Stimulated activated CD4-positive, alpha-beta T cell treated with anti-CD3 and anti-CD28 coated beads, TNF-alpha, amount 100 ng/mL, for 24 hours (primary cell): ENCODE data around the gene NEAT1.

ENCODE experiments used
- DNase-seq, 3 experiments: peaks; one replicate each; pipeline ENCODE4 v3.0.0-alpha.2; 2020; ENCODE audit warnings: low read depth in 3 of 3

Gene NEAT1

GRCh38 chr11:65389294-65389980, 33.2 kb upstream of the NEAT1 start:
- no peak for DNase-seq

GRCh38 chr11:65390099-65390941, 32.3 kb upstream of the NEAT1 start:
- DNase-seq: no peak

- no peak for DNase-seq
Observed at GRCh38 chr11:65390996-65391395, 31.6 kb upstream of the NEAT1 start.

- DNase-seq: no peak
Observed at GRCh38 chr11:65392186-65392829, 30.3 kb upstream of the NEAT1 start.

GRCh38 chr11:65392899-65393298, 29.7 kb upstream of the NEAT1 start:
- no peak for DNase-seq

GRCh38 chr11:65393513-65394079, 29.0 kb upstream of the NEAT1 start:
- no peak for DNase-seq

GRCh38 chr11:65394125-65394536, 28.5 kb upstream of the NEAT1 start:
- DNase-seq: no peak

- DNase-seq: no peak
Observed at GRCh38 chr11:65395961-65396530, 26.6 kb upstream of the NEAT1 start.

GRCh38 chr11:65396769-65397745, 25.5 kb upstream of the NEAT1 start:
- DNase-seq: no peak

GRCh38 chr11:65398362-65398910, 24.2 kb upstream of the NEAT1 start:
- DNase-seq: no peak

- DNase-seq: no peak
Observed at GRCh38 chr11:65399249-65399648, 23.3 kb upstream of the NEAT1 start.

GRCh38 chr11:65399845-65400244, 22.8 kb upstream of the NEAT1 start:
- DNase-seq: no peak

- DNase-seq: no peak
Observed at GRCh38 chr11:65400307-65401072, 22.1 kb upstream of the NEAT1 start.

GRCh38 chr11:65401073-65401802, 21.4 kb upstream of the NEAT1 start:
- no peak for DNase-seq

- DNase-seq: no peak
Observed at GRCh38 chr11:65401803-65402248, 20.8 kb upstream of the NEAT1 start.

- no peak for DNase-seq
Observed at GRCh38 chr11:65402790-65403189, 19.8 kb upstream of the NEAT1 start.

- DNase-seq: no peak
Observed at GRCh38 chr11:65403607-65404121, 18.9 kb upstream of the NEAT1 start.

GRCh38 chr11:65404210-65404609, 18.4 kb upstream of the NEAT1 start:
- no peak for DNase-seq
